Glutamatergic neuron (in vitro differentiated cells): Measurements from ENCODE around the gene TEX53. TPM values are rescaled to one million over a fixed set of nuclear protein-coding genes. Genes with fewer than 3 reads are reported as not detected.

Source experiments
- DNase-seq: peaks from one replicate; pipeline ENCODE4 v3.0.0; 2022
- H3K27ac Mint-ChIP-seq: one replicate; pipeline ENCODE4 v1.8.0; 2020; ENCODE audit warnings: mild to moderate bottlenecking, mixed read lengths, inconsistent platforms; ENCODE audit not compliant: unreplicated experiment
- H3K27me3 Mint-ChIP-seq: one replicate; pipeline ENCODE4 v1.8.0; 2020; ENCODE audit warnings: mild to moderate bottlenecking, moderate library complexity, mixed read lengths, inconsistent platforms; ENCODE audit not compliant: unreplicated experiment
- H3K36me3 Mint-ChIP-seq: one replicate; pipeline ENCODE4 v1.8.0; 2020; ENCODE audit warnings: mild to moderate bottlenecking, mixed read lengths, inconsistent platforms; ENCODE audit not compliant: unreplicated experiment
- H3K4me1 Mint-ChIP-seq: one replicate; pipeline ENCODE4 v1.8.0; 2020; ENCODE audit warnings: mild to moderate bottlenecking, low read depth, mixed read lengths, inconsistent platforms; ENCODE audit not compliant: unreplicated experiment
- H3K4me3 Mint-ChIP-seq: one replicate; pipeline ENCODE4 v1.8.0; 2020; ENCODE audit warnings: mild to moderate bottlenecking, mixed read lengths, inconsistent platforms; ENCODE audit not compliant: unreplicated experiment
- H3K9me3 Mint-ChIP-seq: one replicate; pipeline ENCODE4 v1.8.0; 2020; ENCODE audit warnings: mild to moderate bottlenecking, moderate library complexity, mixed read lengths, inconsistent platforms; ENCODE audit not compliant: unreplicated experiment
- CTCF ChIP-seq: fragments of 200-600 bp; sonication (generic); IDR thresholded peaks from one replicate; pipeline ENCODE4 v1.5.0; 2021; ENCODE audit not compliant: partially characterized antibody, unreplicated experiment
- total RNA-seq: library from RNA; stranded (reverse); fragmentation: NEBNext Ultra II Directional; extraction: Animal tissue kit (Norgen Biotek cat#: 25700); gene quantifications from one replicate; pipeline ENCODE4 v1.2.1, GENCODE V29; 2021; ENCODE audit not compliant: unreplicated experiment

The TEX53 gene
- total RNA-seq, 1 donor from 2014 or later = not detected

- no peak for DNase-seq
- Mint-ChIP-seq H3K4me1 (no peaks in the 10 kb centered on the region), H3K27ac (no peak overlapping the region), H3K27me3 (no peaks in the 10 kb centered on the region), H3K4me3 (no peak overlapping the region), H3K36me3 (peaks cover 4% of the 10 kb centered on the region), H3K9me3 (peaks cover 2% of the 10 kb centered on the region)
- no peak for TF ChIP-seq CTCF
These were observed 38.3 kb upstream of the TEX53 start for GRCh38 chr9:114695948-114696347.

- no peak for DNase-seq
- no peaks in the 10 kb centered on the region for H3K4me1 Mint-ChIP-seq
- H3K9me3 Mint-ChIP-seq = peaks cover 2% of the 10 kb centered on the region
- TF ChIP-seq CTCF = no peak
- H3K27me3 Mint-ChIP-seq = peaks cover 1% of the 10 kb centered on the region
- peaks cover 4% of the 10 kb centered on the region for H3K36me3 Mint-ChIP-seq
- no peak overlapping the region for H3K4me3 Mint-ChIP-seq
- H3K27ac Mint-ChIP-seq = no peak overlapping the region
These were observed 37.2 kb upstream of the TEX53 start for GRCh38 chr9:114694719-114695269.

GRCh38 chr9:114694146-114694545 is 36.5 kb upstream of the TEX53 start:
- H3K36me3 Mint-ChIP-seq = peaks cover 4% of the 10 kb centered on the region
- no peaks in the 10 kb centered on the region for H3K9me3 Mint-ChIP-seq
- DNase-seq = no peak
- no peaks in the 10 kb centered on the region for H3K4me1 Mint-ChIP-seq
- H3K27me3 Mint-ChIP-seq = peaks cover 2% of the 10 kb centered on the region
- no peak for TF ChIP-seq CTCF
- no peak overlapping the region for H3K4me3 Mint-ChIP-seq
- no peak overlapping the region for H3K27ac Mint-ChIP-seq

- DNase-seq = no peak
- peaks cover 2% of the 10 kb centered on the region for H3K27me3 Mint-ChIP-seq
- no peak for TF ChIP-seq CTCF
- no peak overlapping the region for H3K4me3 Mint-ChIP-seq
- H3K36me3 Mint-ChIP-seq = peaks cover 4% of the 10 kb centered on the region
- no peaks in the 10 kb centered on the region for H3K4me1 Mint-ChIP-seq
- H3K9me3 Mint-ChIP-seq = no peaks in the 10 kb centered on the region
- H3K27ac Mint-ChIP-seq = no peak overlapping the region
These were observed 35.7 kb upstream of the TEX53 start for GRCh38 chr9:114693248-114693855.

- TF ChIP-seq CTCF = no peak
- H3K4me3 Mint-ChIP-seq = no peak overlapping the region
- no peak overlapping the region for H3K27ac Mint-ChIP-seq
- no peaks in the 10 kb centered on the region for H3K4me1 Mint-ChIP-seq
- DNase-seq = no peak
- peaks cover under 1% of the 10 kb centered on the region for H3K9me3 Mint-ChIP-seq
- peaks cover 2% of the 10 kb centered on the region for H3K27me3 Mint-ChIP-seq
- H3K36me3 Mint-ChIP-seq = no peaks in the 10 kb centered on the region
These were observed 34.3 kb upstream of the TEX53 start for GRCh38 chr9:114691956-114692295.
